Body of pancreas (tissue), 4 donors: ENCODE measurements around the gene XKR8. TPM values are rescaled to one million over a fixed set of nuclear protein-coding genes. Genes with fewer than 3 reads are reported as not detected.

Source experiments
- ATAC-seq: fragments of 150-250 bp; one replicate; pipeline ENCODE4 v1.9.1; 2016
- DNase-seq, 4 donors: peaks; one replicate each; pipeline ENCODE4 v3.0.0-alpha.2; 2019
- H3K27ac ChIP-seq, 4 donors: fragments of 200-600 bp; sonication (generic); 1 replicate in 3 of 4; 2 replicates in 1 of 4; pipeline versions ENCODE4 v1.5.1 to v1.6.1; 2016 to 2019; ENCODE audit warnings: mild to moderate bottlenecking in 1 of 4, mixed read lengths in 1 of 4, moderate library complexity in 1 of 4
- H3K27me3 ChIP-seq, 2 donors: fragments of 200-600 bp; sonication (generic); one replicate each; pipeline ENCODE4 v1.6.0; 2016; ENCODE audit warnings: mild to moderate bottlenecking in 1 of 2
- H3K36me3 ChIP-seq, 2 donors: fragments of 200-600 bp; sonication (generic); replicated peaks in 1 of 2; 2 replicates each; pipeline ENCODE4 v1.5.1; 2016; ENCODE audit warnings: low read depth in 2 of 2; ENCODE audit not compliant: insufficient read depth in 1 of 2
- H3K4me1 ChIP-seq: fragments of 200-600 bp; sonication (generic); one replicate; pipeline ENCODE4 v1.6.0; 2016
- H3K4me3 ChIP-seq, 2 donors: fragments of 200-600 bp; sonication (generic); 1 replicate in 1 of 2; 2 replicates in 1 of 2; pipeline ENCODE4 v1.5.1; 2016 to 2019
- H3K9me3 ChIP-seq, 3 donors: fragments of 200-600 bp; sonication (generic); 1 replicate in 2 of 3; 2 replicates in 1 of 3; pipeline ENCODE4 v1.5.1; 2016
- POLR2A ChIP-seq, 3 donors: fragments of 450-650 bp; IDR thresholded peaks; one replicate each; pipeline ENCODE4 v1.6.1; 2016; ENCODE audit warnings: antibody characterized with exemption in 3 of 3, mild to moderate bottlenecking in 2 of 3
- WGBS, 2 donors: methylation state at CpG; one replicate each; pipeline ENCODE4 v1.1.5; 2017; 5-methylcytosine and 5-hydroxymethylcytosine counted together
- intact Hi-C: fragments of 100-400 bp; cut with DNase I; formaldehyde crosslinking; loops from one replicate; pipeline ENCODE4 v1.15.1; 2023
- total RNA-seq, 2 donors: library from RNA; depleted of rRNA; stranded (reverse); fragments of >200 nt; gene quantifications; one replicate each; pipeline ENCODE4 v1.1.0, GENCODE V29; 2016
- TF ChIP-seq, protein P1 (sequence below), 7 experiments: fragments of 450-650 bp in 4 of 7; fragments of 200-600 bp in 3 of 7; sonication (generic) in 3 of 7; IDR thresholded peaks; one replicate each; pipeline ENCODE4 v1.5.1; 2016 to 2019; ENCODE audit warnings: antibody characterized with exemption in 7 of 7

Gene XKR8
- total RNA-seq, 2 donors from 2014 or later, result 7.9 to 14.5 TPM

DNA sequence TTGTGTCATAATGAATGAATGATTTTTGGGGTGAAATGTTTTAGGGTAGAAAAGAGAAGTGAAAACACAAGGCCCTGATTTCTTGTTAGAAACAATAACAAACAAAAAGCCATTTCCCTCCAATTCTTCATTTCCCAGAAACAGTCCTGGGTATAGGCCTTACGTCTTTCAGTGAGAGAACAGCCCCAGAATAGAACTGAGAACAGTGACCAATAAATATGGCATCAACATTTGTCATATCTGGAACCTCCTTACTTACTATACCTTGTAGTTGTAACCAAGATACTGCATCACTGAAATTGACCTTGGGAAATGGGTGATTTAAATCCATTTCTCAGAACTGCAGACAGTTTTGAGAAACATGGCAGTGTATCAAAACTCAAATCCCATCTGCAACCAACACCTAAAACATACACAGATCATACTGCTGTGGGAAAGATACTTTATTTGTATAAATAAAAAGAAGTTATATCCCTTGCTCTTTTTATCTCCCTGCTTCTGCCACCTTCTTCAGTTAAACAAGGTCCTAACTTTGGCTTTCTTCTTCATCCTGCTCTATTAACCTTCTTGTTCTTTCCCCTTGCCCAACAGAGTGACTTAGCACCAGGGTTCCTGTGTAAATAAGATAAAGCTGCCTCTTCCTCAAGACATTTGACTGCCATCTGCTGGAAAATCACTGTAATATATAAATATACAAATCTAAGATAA is 19.5 kb downstream of the XKR8 start:
- H3K36me3 ChIP-seq, result peaks cover 0 to 2% of the 10 kb centered on the region in 2 donors
- intact Hi-C loops, result loop anchor here (5.0 kb wide), 1 partner anchor 122 kb away; no protein-coding TSS in a partner anchor
- H3K4me3 ChIP-seq, result no peak overlapping the region
- ATAC-seq (peak; percentile 81), DNase-seq (peak in 1 of 4 donors; percentile 32)
- TF ChIP-seq POLR2A (IDR thresholded peaks at IDR 0.05), result no peak
- TF ChIP-seq, protein P1, sequence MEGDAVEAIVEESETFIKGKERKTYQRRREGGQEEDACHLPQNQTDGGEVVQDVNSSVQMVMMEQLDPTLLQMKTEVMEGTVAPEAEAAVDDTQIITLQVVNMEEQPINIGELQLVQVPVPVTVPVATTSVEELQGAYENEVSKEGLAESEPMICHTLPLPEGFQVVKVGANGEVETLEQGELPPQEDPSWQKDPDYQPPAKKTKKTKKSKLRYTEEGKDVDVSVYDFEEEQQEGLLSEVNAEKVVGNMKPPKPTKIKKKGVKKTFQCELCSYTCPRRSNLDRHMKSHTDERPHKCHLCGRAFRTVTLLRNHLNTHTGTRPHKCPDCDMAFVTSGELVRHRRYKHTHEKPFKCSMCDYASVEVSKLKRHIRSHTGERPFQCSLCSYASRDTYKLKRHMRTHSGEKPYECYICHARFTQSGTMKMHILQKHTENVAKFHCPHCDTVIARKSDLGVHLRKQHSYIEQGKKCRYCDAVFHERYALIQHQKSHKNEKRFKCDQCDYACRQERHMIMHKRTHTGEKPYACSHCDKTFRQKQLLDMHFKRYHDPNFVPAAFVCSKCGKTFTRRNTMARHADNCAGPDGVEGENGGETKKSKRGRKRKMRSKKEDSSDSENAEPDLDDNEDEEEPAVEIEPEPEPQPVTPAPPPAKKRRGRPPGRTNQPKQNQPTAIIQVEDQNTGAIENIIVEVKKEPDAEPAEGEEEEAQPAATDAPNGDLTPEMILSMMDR (IDR thresholded peaks at IDR 0.05), result peak in 6 of 7 experiments; percentile 29 to 68 (median 60)
- no peaks in the 10 kb centered on the region for H3K9me3 ChIP-seq
- H3K27me3 ChIP-seq, result no peaks in the 10 kb centered on the region
- WGBS, 2 donors, result 84 to 92% methylated on average over 1 of the region's 1 CpG
- no peak overlapping the region for H3K27ac ChIP-seq
- H3K4me1 ChIP-seq, result peaks cover 7% of the 10 kb centered on the region

DNA sequence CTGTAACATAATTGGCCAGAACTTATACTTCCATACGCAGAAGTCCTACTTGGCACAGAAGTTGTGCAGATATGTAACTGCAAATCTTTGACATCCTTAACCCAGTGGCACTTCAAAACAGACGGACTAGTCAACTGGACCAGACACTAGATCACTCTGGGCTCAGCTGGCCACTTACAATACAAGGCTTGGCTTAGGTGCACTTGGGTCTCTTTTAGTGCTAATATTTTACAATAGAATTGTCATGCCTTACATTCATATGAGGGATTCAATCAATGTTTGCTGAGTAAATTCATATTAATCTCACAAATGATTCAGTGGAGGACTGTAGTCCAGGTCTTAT is 20.1 kb downstream of the XKR8 start:
- intact Hi-C loops, result loop anchor here (5.0 kb wide), 1 partner anchor 123 kb away; no protein-coding TSS in a partner anchor
- no peak for ATAC-seq
- Histone ChIP-seq H3K4me1 (peaks cover 7% of the 10 kb centered on the region), H3K9me3 (no peaks in the 10 kb centered on the region), H3K36me3 (peaks cover 0 to 2% of the 10 kb centered on the region in 2 donors), H3K27me3 (no peaks in the 10 kb centered on the region), H3K27ac (no peak overlapping the region), H3K4me3 (no peak overlapping the region)
- TF ChIP-seq POLR2A (IDR thresholded peaks at IDR 0.05), result no peak
- DNase-seq, result no peak
- 15 to 17% methylated on average over 2 of the region's 2 CpGs for WGBS, 2 donors

DNA sequence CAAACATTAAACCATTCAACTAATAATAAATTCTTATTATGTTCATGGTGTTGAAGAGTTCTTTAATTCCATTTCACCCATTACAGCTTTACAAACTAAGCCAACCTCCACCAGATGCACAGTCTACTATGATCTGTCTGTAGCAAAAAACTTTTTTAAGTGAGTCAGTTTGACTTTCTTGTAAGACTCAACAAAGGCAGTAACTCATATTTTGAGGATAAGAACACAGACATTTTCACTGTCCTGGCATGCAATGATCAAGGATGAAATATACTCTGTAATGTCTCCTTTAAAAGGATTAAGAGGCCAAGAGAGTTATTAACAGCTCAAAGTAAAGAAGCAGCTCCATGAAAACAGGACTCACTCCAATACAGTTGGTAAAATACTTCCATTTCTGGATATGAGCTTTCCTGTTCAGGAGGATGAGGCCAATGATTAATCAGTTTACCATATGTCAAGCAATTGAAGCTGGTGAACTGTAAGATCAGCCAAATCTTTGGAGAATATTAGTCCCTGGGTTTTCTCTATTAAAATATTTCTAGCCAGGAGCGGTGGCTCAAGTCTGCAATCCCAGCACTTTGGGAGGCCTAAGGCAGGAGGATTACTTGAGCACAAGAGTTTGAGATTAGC is 20.6 kb downstream of the XKR8 start:
- H3K4me3 ChIP-seq, result no peak overlapping the region
- DNase-seq (no peak), ATAC-seq (no peak)
- intact Hi-C loops, result no loop called here
- H3K9me3 ChIP-seq, result no peaks in the 10 kb centered on the region
- no peak overlapping the region for H3K27ac ChIP-seq
- peaks cover 0 to 2% of the 10 kb centered on the region in 2 donors for H3K36me3 ChIP-seq
- TF ChIP-seq POLR2A (IDR thresholded peaks at IDR 0.05), result no peak
- TF ChIP-seq, protein P1 (IDR thresholded peaks at IDR 0.05), result no peak
- no peaks in the 10 kb centered on the region for H3K27me3 ChIP-seq
- 73 to 87% methylated on average over 1 of the region's 1 CpG for WGBS, 2 donors
- peaks cover 7% of the 10 kb centered on the region for H3K4me1 ChIP-seq

DNA sequence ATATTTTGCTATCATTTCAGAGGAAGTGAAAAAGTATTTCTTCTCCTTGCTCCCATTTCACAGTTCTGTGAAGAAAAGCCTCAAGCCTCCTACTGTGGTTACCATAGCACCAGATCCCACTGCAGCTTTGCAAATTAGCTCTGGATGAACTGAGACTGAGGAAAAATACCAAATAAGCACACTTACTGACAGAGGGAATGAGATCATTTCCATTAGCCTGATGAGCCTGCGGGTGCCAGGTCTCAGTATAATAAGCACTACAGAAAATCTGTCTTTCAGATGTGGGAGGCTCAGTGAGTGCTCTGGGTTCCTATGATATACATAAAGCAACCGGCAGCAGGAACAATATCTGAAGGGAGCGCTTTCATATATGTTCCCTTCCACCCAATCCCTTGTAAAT is 21.4 kb downstream of the XKR8 start:
- intact Hi-C loops, result no loop called here
- peaks cover 7% of the 10 kb centered on the region for H3K4me1 ChIP-seq
- H3K27ac ChIP-seq, result no peak overlapping the region
- H3K27me3 ChIP-seq, result no peaks in the 10 kb centered on the region
- H3K4me3 ChIP-seq, result no peak overlapping the region
- 84 to 88% methylated on average over 3 of the region's 3 CpGs for WGBS, 2 donors
- no peaks in the 10 kb centered on the region for H3K9me3 ChIP-seq
- H3K36me3 ChIP-seq, result peaks cover 0 to 4% of the 10 kb centered on the region in 2 donors
- no peak for TF ChIP-seq POLR2A (IDR thresholded peaks at IDR 0.05)
- TF ChIP-seq, protein P1 (IDR thresholded peaks at IDR 0.05), result no peak
- ATAC-seq (no peak), DNase-seq (peak in 1 of 4 donors; percentile 13)

DNA sequence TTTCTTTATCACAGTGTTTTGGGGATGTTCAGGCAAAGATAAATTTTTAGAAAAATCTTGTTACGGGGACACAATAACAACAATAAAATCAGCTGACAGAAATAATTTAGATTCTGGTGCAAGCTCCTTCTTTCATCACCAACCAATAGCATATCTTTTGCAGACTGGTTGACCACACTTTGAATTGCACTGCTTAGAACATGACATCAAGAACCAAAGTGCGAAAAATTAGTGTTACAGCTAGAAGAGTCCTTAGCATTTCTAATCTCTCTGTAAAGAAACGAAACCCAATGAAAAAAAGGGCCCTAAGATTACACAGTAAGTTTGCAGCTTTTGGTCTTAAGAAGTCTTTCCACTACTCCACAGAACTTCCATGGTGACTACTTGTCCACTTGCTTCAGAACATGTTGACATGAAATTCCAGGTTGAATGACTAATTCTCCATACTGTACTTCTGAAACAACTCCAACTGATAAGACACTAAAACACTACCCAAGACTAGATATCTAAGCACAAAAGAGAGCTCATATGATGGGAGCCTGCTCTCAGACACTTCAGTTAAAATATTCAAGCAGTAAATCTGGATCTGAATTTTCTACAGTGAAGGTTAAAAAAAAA is 31.3 kb downstream of the XKR8 start:
- peaks cover 0 to 25% of the 10 kb centered on the region in 2 donors for H3K36me3 ChIP-seq
- DNase-seq, result no peak
- TF ChIP-seq, protein P1 (IDR thresholded peaks at IDR 0.05), result no peak
- TF ChIP-seq POLR2A (IDR thresholded peaks at IDR 0.05), result no peak
- intact Hi-C loops, result no loop called here
- no peaks in the 10 kb centered on the region for H3K4me1 ChIP-seq
- 94 to 98% methylated on average over 3 of the region's 3 CpGs for WGBS, 2 donors
- no peak for ATAC-seq
- H3K27me3 ChIP-seq, result no peaks in the 10 kb centered on the region
- no peaks in the 10 kb centered on the region for H3K9me3 ChIP-seq
- H3K27ac ChIP-seq, result no peak overlapping the region
- H3K4me3 ChIP-seq, result no peak overlapping the region
